Measurements from ENCODE around the gene SLC38A1.
"Not testable (repeated sequence)": the region's sequence is repeated elsewhere in the genome, so short reads cannot be mapped to it uniquely, and the experiment has no call there.

SLC38A1 gene

GRCh38 chr12:46174061-46174662, 94.7 kb downstream of the SLC38A1 start:
- DNase-seq (ENCODE audit: low read depth in 2 of 2, low spot score in 1 of 2) = no peak

- DNase-seq (ENCODE audit: low read depth in 2 of 2, low spot score in 1 of 2) = no peak
Observed at GRCh38 chr12:46168426-46168825, 100.4 kb downstream of the SLC38A1 start.

GRCh38 chr12:46167412-46167811, 101.4 kb downstream of the SLC38A1 start:
- no peak for DNase-seq (ENCODE audit: low read depth in 2 of 2, low spot score in 1 of 2)

GRCh38 chr12:46165191-46165590, 103.7 kb downstream of the SLC38A1 start:
- no peak for DNase-seq (ENCODE audit: low read depth in 2 of 2, low spot score in 1 of 2)

- DNase-seq (ENCODE audit: low read depth in 2 of 2, low spot score in 1 of 2) = no peak
Observed at GRCh38 chr12:46164186-46164761, 104.6 kb downstream of the SLC38A1 start.

- DNase-seq (ENCODE audit: low read depth in 2 of 2, low spot score in 1 of 2) = not testable (repeated sequence)
Observed at GRCh38 chr12:46162549-46163076, 106.2 kb downstream of the SLC38A1 start.

GRCh38 chr12:46160981-46161690, 107.7 kb downstream of the SLC38A1 start:
- DNase-seq (ENCODE audit: low read depth in 2 of 2, low spot score in 1 of 2) = no peak

GRCh38 chr12:46160101-46160980, 108.5 kb downstream of the SLC38A1 start:
- no peak for DNase-seq (ENCODE audit: low read depth in 2 of 2, low spot score in 1 of 2)

- DNase-seq (ENCODE audit: low read depth in 2 of 2, low spot score in 1 of 2) = no peak
Observed at GRCh38 chr12:46159309-46159901, 109.4 kb downstream of the SLC38A1 start.

GRCh38 chr12:46158501-46158900, 110.3 kb downstream of the SLC38A1 start:
- DNase-seq (ENCODE audit: low read depth in 2 of 2, low spot score in 1 of 2) = no peak

- DNase-seq (ENCODE audit: low read depth in 2 of 2, low spot score in 1 of 2) = no peak
Observed at GRCh38 chr12:46154221-46154985, 114.4 kb downstream of the SLC38A1 start.

- DNase-seq (ENCODE audit: low read depth in 2 of 2, low spot score in 1 of 2) = no peak
Observed at GRCh38 chr12:46153268-46153872, 115.5 kb downstream of the SLC38A1 start.

- DNase-seq (ENCODE audit: low read depth in 2 of 2, low spot score in 1 of 2) = no peak
Observed at GRCh38 chr12:46152456-46152855, 116.4 kb downstream of the SLC38A1 start.

- DNase-seq (ENCODE audit: low read depth in 2 of 2, low spot score in 1 of 2) = no peak
Observed at GRCh38 chr12:46150735-46151134, 118.1 kb downstream of the SLC38A1 start.

- no peak for DNase-seq (ENCODE audit: low read depth in 2 of 2, low spot score in 1 of 2)
Observed at GRCh38 chr12:46149905-46150304, 118.9 kb downstream of the SLC38A1 start.

- no peak for DNase-seq (ENCODE audit: low read depth in 2 of 2, low spot score in 1 of 2)
Observed at GRCh38 chr12:46149079-46149464, 119.8 kb downstream of the SLC38A1 start.

- DNase-seq (ENCODE audit: low read depth in 2 of 2, low spot score in 1 of 2) = no peak
Observed at GRCh38 chr12:46148327-46149078, 120.3 kb downstream of the SLC38A1 start.

- DNase-seq (ENCODE audit: low read depth in 2 of 2, low spot score in 1 of 2) = no peak
Observed at GRCh38 chr12:46147144-46147543, 121.7 kb downstream of the SLC38A1 start.

- DNase-seq (ENCODE audit: low read depth in 2 of 2, low spot score in 1 of 2) = no peak
Observed at GRCh38 chr12:46145881-46146280, 123.0 kb downstream of the SLC38A1 start.
